RWPE1 (cell line): ENCODE results near the gene CLIC3.

Experiments used
- CTCF ChIA-PET: fragments of 350-600 bp; sonication (Branson Sonifier 250); formaldehyde crosslinking; extraction: SDS; loops from one replicate; lab custom pipeline; 2021; lab: Yijun Ruan, JAX
- POLR2A ChIA-PET: fragments of 400-600 bp; formaldehyde crosslinking; extraction: SDS; loops from one replicate; lab custom pipeline; 2020; ENCODE audit warnings: antibody characterized with exemption; ENCODE audit not compliant: low non-redundant PET; lab: Yijun Ruan, JAX
- DNase-seq: peaks from one replicate; pipeline ENCODE4 v3.0.0; 2012; ENCODE audit warnings: low spot score
- H3K27ac ChIP-seq: fragments of 450-650 bp; 2 replicates; pipeline ENCODE4 v1.5.1; 2017
- TF ChIP-seq, protein P1 (sequence below): fragments of 450-650 bp; conservative IDR thresholded peaks from 2 replicates; pipeline ENCODE4 v1.5.1; 2017; ENCODE audit warnings: low read depth, mild to moderate bottlenecking

The CLIC3 gene

DNA sequence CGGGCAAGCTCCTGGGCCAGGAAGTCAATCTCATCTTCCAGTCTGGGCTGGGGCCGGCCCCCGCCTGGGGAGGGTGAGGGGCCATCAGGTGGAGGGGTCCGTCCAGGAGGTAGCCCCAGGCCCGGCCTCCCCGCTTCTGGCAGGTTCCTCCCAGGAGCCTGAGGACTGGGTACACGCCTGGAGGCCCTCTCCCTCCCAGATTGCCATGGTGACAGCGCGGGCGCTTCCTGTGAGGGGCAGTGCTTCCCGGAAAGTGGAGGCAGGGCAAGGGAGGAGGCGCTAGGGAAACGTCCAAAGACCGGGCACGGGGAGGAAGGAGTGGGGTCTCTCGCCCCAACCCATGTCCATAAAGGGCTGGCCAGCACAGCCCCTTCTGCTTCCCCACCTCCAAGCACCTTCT lies 44.8 kb upstream of the CLIC3 start:
- CTCF ChIA-PET: interaction anchor here (0.5 to 2.6 kb wide), 2 partner anchors 12 to 26 kb away, joined by 4 to 26 read pairs; partner anchors contain the start of gene ABCA2

DNA sequence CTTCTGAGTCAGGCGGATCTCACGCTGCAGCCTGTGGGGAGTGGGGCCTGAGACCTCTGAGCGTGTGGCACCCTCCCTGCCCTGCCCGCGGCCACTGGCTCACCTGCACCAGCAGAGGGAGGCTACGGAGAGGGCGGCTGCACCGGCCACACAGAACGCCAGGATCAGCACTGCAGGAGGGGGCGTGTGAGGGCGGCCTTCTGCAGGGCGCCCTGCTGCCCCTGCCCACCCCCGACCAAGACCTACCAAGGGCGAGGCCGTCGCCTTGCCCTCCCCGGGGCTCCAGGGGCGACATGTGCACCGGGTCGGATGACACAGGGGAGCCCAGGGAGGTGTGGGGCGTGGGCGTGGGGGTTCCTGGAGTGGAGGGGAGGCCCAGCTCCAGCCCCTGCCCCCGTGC lies 44.2 kb upstream of the CLIC3 start:
- H3K27ac ChIP-seq: no peak overlapping the region
- ChIA-PET CTCF (interaction anchor here (0.5 to 2.6 kb wide), 3 partner anchors 12 to 27 kb away, joined by 4 to 26 read pairs (median 4); partner anchors contain the start of gene ABCA2), POLR2A (no interaction called here)
- TF ChIP-seq, protein P1, sequence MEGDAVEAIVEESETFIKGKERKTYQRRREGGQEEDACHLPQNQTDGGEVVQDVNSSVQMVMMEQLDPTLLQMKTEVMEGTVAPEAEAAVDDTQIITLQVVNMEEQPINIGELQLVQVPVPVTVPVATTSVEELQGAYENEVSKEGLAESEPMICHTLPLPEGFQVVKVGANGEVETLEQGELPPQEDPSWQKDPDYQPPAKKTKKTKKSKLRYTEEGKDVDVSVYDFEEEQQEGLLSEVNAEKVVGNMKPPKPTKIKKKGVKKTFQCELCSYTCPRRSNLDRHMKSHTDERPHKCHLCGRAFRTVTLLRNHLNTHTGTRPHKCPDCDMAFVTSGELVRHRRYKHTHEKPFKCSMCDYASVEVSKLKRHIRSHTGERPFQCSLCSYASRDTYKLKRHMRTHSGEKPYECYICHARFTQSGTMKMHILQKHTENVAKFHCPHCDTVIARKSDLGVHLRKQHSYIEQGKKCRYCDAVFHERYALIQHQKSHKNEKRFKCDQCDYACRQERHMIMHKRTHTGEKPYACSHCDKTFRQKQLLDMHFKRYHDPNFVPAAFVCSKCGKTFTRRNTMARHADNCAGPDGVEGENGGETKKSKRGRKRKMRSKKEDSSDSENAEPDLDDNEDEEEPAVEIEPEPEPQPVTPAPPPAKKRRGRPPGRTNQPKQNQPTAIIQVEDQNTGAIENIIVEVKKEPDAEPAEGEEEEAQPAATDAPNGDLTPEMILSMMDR: no peak
- DNase-seq: no peak

More for the DNA sequence above, 44.8 kb upstream of the CLIC3 start:
- H3K27ac ChIP-seq: no peak overlapping the region
- DNase-seq: no peak
- TF ChIP-seq, protein P1: no peak
- POLR2A ChIA-PET: no interaction called here

GRCh38 chr9:137039611-137040366 lies 43.4 kb upstream of the CLIC3 start:
- no peak overlapping the region for H3K27ac ChIP-seq
- TF ChIP-seq, protein P1: no peak
- DNase-seq: no peak
- POLR2A ChIA-PET: interaction anchor here (0.6 kb wide), 1 partner anchor 48 kb away, joined by 3 read pairs; no protein-coding TSS in a partner anchor
- CTCF ChIA-PET: interaction anchor here (1.8 to 6.3 kb wide), 3 partner anchors 11 to 94 kb away, joined by 4 to 97 read pairs (median 26); partner anchors contain the start of genes ABCA2, C8G and FBXW5

DNA sequence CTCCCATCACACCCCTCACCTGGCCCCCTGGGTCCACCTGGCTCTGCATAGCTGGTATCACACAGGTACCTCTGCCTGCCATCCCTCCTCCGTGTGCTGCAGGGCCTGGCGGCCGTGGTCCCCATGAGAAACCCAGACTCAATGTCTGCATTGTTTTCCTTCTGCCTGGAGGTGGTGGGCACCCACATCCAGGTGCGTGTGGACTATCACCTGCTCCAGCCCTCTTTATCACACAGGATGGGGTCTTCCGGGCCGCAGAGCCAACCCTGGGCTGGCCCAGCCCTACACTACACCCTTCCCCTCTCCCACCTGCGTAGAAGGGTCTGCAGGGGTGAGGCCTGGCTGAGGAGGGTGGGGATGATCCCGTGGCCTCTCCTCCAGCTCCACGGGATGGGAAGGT lies 42.5 kb upstream of the CLIC3 start:
- no peak for DNase-seq
- no peak overlapping the region for H3K27ac ChIP-seq
- POLR2A ChIA-PET: no interaction called here
- TF ChIP-seq, protein P1: no peak
- CTCF ChIA-PET: interaction anchor here (0.5 to 6.3 kb wide), 7 partner anchors 10 to 127 kb away, joined by 3 to 97 read pairs (median 3); partner anchors contain the start of genes ABCA2, C8G and FBXW5

DNA sequence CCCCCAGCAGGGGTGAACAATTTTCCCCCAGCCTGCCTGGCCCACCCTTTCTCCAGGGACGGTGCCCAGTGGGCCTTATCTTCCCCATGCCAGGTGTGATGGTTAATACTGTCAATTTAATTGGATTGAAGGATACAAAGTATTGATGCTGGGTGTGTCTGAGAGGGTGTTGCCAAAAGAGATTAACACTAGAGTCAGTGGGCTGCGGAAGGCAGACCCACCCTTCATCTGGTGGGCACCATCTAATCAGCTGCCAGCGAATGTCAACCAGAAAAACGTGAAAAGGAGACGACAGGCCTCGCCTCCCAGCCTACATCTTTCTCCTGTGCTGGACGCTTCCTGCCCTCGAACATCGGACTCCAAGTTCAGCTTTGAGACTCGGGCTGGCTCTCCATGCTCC lies 41.1 kb upstream of the CLIC3 start:
- ChIA-PET CTCF (interaction anchor here (0.6 to 6.3 kb wide), 6 partner anchors 10 to 189 kb away, joined by 3 to 97 read pairs (median 25); partner anchors contain the start of genes ABCA2, C8G, FBXW5 and NPDC1), POLR2A (no interaction called here)
- TF ChIP-seq, protein P1: no peak
- no peak for DNase-seq
- peak overlapping the region; percentile 3; the same call in 1 of the 2 replicates for H3K27ac ChIP-seq

DNA sequence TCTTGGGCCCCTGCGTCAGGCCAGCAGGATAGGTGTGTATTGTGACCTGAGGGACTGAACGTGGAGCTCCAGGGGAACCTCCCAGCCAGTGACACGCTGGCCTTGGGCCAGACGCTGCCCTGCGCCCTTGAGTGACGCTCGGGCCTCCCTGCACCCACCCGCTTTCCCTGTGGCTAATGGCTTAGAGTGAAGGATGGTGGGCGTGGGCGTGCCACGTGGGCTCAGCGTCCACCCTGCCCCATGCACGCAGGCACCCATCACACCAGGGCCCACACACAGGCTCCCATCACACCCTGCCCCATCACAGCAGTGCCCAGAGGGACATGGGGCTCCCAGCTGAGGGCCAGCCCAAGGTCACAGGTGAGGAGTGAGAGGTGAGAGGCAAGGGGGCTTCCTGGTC lies 40.7 kb upstream of the CLIC3 start:
- H3K27ac ChIP-seq: peak overlapping the region; percentile 3; the same call in 1 of the 2 replicates
- TF ChIP-seq, protein P1: no peak
- POLR2A ChIA-PET: no interaction called here
- CTCF ChIA-PET: interaction anchor here (0.6 to 6.3 kb wide), 8 partner anchors 10 to 189 kb away, joined by 3 to 97 read pairs (median 6); partner anchors contain the start of genes ABCA2, C8G, FBXW5 and NPDC1
- no peak for DNase-seq
